HG03135 (cell line): ENCODE measurements around the gene MIGA2.

Experiments used
- ATAC-seq: cut with Tn5 transposase; IDR thresholded peaks from one replicate; pipeline ENCODE4 v1.9.1; 2021; ENCODE audit warnings: mild to moderate bottlenecking, moderate library complexity; ENCODE audit not compliant: unreplicated experiment

Gene MIGA2

DNA sequence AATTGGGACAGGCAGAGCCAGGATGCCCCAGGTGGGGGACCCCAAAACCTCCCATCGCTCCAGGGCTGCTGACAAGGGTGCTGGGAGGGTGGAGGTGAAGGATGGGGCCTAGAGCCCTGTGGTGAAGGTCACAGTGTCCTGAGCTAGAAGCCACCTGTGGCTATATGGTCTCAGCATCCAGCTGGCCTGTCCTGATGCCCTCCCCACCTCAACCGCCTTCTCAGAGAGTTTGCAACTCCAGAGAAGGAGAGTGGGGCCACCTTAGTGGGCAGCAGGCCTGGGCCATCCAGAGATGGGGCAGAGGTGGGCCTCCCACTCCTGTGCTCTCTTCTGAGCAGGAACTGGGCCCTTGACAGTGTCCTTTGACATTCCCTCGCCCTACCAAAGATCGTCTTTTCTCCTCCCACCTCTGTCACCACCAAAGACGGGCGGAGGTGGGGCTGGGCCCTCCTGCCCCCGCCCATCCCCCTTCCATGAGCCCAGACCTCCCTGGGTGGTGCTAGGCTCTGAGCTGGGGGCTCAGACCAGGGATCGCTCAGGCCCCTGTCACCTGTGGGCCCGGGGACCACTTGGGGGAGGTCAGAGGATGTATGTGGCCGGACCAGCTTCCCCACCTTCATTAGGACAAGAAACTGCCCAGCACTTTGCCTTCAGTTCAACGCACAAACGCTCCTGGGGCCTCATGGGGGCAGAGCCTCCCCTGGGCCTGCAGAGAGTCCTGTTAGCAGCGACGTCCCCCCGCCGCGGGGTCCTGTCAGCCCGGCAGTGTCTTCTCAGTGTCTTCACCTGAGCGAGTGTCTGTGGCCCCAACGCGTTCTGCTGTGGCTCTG, 34.5 kb downstream of the MIGA2 start:
- ATAC-seq, result no peak

DNA sequence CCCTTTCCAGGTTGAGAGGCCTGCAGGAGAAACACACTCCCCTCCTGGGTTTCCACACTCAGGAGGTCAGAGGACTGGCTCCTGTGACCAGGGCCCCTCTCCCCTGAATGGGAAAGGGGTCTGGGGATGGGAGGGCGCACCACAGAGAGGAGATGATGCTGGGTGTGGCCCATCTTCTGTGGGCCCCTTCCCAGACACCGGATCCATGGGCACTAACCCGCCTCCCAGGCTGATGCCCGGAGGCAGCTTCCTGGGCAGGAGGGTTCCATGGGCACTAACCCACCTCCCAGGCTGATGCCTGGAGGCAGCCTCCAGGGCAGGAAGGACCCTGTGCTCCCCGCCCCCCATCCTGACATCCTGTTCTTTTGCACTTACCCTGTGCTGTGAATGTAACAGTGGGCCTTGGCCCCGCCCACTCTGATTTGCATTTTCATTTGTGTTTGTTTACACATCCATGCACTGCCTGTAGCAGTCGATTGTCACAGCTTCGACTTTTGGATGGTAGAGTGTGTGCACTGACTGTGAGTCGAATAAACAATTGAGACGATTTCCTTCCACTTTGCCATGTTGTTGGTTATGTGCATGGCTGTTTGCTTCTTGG, 35.2 kb downstream of the MIGA2 start:
- no peak for ATAC-seq

DNA sequence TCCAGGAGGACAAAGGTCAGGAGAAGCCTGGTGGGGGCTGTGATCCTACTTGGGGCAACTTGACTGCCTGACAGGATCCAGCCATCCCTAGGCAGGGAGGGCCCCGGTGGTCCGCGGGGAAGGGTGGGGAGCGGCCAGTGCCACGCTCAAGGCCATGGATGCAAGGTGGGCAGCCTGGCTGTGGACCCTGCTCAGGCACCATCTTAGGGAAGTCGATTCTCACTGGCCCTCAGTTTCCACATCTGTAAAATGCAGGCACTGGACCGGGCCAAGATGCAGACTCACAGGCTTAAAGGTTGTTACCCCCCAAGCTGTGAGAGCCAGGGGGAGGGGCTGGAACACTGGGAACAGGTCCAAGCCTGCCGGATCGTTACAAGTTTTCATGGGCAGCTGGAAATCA, 35.7 kb downstream of the MIGA2 start:
- ATAC-seq, result no peak

DNA sequence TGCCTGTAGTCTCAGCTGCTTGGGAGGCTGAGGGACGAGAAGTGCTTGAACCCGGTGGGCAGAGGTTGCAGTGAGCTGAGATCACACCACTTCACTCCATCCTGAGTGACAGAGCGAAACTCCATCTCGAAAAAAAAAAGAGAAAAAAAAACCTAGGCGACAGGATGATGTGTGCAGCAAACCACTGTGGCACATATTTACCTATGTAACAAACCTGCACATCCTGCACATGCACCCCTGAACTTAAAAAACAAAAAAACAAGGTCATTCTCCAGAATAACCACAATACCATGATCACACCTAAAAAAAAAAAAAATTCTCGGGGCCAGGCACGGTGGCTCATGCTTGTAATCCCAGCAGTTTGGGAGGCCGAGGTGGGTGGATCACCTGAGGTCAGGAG, 37.0 kb downstream of the MIGA2 start:
- ATAC-seq, result no peak

DNA sequence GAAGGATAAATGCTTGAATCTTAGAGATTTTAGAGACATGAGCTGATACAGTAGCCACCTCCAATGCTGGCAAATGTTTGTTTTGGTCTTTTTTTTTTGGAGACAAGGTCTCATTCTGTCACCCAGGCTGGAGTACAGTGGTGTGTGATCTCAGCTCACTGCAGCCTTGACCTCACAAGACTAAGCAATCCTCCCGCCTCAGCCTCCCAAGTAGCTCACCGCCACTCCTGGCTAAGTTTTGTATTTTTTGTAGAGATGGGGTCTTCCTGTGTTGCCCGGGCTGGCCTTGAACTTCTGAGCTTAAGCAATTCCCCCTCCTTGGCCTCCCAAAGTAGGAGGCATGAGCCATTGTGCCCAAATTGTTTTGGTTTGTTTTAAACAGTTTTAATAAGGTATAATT, 37.7 kb downstream of the MIGA2 start:
- no peak for ATAC-seq

DNA sequence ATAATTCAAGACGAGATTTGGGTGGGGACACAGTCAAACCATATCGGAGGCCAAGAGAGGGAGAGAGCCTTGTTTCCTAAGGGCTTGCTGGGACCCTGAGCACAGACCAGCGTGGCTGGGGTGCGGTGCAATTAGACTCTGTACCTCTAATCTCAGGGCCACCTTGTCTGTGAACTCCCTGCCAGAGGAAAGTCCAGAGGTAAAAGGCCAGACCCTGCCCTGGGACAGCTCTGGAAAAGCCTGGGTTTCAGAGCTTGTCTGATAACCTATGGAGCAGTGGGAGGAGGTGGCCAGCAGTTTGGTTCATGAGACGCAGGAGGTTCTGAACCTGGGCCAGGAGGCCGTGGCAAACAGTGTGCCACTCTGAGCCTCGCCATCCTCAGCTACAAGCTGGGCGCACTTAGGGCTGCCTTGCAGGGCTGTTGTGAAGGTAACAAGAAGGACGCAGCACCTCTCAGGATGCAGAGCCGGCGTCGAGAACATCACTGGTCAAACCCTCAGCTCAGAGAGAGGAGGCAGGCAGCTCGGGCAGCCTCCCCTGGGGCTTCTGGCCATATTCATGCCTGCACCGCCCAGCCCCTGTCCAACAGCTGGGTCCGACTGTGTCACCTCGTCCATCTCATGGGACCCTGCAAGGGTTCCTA, 39.7 kb downstream of the MIGA2 start:
- ATAC-seq, result no peak

DNA sequence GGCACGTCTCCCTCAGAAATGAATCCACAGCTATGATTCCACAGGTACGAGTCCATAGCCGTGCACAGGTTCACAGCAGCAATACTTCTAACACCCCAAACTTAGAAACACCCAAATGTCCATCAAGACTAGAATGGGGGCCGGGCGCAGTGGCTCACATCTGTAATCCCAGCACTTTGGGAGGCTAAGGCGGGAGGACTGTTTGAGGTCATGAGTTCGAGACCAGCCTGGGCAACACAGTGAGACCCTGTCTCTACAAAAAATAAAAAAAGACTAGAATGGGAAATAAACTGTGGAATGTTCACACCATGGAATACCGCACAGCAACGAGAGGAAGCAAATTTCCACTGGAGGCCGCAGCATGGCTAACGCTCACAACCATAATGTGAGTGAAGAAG, 40.2 kb downstream of the MIGA2 start:
- ATAC-seq, result no peak

DNA sequence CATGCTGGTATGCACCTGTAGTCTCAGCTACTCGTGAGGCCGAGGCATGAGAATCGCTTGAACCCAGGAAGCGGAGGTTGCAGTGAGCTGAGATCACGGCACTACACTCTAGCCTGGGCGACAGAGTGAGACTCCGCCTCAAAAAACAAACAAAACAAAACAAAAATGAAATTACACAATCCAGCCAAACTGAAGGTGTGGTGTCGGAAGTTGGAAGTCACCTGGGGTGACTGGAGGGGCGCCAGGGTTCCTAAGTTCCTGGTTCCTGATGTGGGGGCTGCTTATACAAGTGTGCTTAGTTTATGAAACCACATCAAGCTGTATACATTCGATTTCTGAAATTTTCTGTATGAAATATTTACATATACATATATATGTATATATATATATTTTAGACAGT, 40.8 kb downstream of the MIGA2 start:
- no peak for ATAC-seq

DNA sequence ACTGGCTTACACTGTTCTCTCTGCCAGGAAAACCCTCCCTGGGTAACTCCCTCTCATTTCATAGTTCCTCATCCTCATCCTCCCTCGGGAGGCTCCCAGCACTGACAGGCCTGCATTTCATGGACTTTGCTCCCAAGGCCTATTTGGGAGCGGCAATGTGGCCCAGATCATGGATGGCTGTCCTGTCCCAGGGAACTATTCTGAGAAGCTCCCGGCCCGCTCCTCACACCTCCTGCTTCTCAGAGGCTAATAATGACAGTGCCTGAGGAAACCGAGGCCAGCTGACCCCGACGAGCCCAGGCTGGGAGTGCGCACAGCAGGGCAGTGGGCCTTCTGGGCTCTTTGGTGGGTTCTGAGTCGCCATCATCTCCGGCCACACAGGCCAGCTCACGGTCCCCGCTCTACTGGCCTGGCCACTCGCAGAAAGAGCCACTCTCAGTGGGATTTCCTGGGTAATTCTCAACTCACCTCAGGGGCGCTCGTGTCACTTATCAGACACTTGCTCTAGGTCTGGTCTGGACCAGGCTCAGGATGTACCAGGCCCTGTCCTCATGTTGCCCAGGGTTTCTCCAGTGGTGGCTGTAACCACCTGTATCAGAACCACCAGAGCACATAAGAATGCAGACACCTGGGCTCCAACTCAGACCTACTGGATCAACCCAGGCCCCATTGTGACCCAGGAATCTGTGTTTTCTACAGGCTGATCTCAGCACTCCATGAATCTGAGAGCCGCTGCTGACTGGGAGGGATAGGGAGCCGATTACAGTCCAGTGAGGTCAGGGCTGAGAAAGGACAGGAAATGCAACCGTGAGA, 42.5 kb downstream of the MIGA2 start:
- no peak for ATAC-seq

DNA sequence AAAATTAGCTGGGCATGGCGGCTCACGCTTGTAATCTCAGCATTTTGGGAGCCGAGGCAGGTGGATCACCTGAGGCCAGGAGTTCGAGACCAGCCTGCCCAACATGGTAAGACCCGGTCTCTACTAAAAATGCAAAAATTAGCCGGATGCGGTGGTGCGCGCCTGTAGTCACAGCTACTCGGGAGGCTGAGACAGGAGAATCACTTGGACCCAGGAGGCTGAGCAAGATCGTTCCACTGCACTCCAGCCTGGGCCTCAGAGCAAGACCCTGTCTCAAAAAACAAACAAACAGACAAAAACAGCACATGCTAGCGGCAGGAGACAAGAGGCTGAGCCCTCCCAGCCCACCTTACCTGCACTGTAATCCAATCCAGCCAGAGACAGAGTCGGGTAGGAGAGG, 43.4 kb downstream of the MIGA2 start:
- no peak for ATAC-seq

DNA sequence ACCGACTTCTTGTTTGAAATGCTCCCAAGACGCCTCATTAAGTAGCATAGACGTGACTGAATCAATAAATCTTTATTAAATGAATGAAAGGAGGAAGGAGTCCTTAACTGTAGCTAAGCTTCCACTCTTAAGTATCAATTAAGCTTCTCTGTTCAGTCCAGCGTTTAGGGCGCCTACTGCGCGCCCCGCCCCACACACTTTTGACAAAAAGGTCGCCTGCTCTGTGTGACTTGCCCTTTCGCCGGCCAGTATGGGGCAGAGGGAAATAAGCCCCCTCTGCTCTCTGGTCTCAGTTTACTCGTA, 43.8 kb downstream of the MIGA2 start:
- ATAC-seq, result peak; percentile 1

DNA sequence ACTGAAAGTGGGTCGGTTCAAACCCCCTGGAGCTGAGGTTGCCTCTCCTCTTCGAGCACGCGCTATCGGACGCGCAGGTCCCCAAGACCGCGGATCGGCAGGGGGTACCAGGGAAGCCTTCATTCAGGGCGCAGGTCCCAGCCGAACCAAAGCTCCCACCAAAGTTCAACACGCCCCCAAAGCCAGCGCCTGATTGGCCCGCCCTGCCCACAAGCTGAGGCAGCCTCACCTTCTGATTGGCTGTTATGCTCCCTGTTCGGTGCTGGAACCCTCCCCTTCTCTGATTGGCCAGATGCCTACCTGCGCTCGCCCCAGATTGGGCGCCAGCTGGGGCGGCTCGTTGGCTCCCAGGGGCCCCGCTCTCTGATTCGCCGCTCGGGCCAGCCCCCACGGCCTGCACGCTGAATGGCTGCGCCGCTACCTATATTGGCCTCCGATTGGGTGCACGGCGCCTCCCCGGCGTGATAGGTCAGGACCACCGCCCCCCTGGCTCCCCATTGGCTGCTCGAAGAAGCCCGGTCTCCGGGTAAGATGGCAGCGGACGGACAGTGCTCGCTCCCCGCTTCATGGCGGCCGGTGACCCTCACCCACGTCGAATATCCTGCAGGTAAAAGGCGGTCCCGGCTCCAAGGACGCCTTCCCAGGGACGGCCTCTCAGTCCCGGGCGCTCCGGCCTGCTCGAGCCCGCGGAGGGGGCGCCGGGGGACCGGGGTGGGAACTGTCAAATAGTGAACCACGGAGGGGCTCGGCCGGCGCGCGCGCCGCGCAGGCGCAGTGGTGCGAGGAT, 44.4 kb downstream of the MIGA2 start, which contains the start of gene DOLPP1:
TSS of gene DOLPP1 (plus strand) at position 511 of the 787 bp plus-strand sequence. CDS start at position 532, 21 bp downstream.
- peak; percentile 91 for ATAC-seq

DNA sequence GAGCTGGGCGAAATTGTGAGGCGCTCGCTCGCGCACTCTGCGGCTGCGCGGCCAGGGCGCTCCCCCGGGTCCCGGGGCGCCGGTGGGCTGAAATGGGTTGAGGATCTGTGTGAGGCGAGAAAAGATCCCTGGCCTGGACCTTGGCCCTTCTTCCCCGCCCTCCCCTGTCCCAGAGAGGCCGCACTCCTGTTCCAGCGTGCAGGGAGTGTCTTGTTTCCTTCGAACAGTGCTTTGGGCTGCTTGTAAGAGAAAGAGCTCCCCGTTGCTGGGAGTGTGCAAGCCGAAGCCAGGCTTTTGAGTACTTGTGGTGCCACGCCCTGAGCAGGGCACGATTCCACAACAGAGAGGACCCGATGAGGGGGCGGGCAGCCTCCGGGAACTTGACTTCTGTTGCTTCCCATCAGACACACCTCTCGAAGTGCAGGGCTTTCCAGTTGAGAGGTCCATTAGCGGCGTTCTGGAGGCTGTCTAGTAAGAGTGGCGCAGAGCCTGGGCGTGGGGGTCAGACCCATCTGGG, 45.0 kb downstream of the MIGA2 start:
- no peak for ATAC-seq

DNA sequence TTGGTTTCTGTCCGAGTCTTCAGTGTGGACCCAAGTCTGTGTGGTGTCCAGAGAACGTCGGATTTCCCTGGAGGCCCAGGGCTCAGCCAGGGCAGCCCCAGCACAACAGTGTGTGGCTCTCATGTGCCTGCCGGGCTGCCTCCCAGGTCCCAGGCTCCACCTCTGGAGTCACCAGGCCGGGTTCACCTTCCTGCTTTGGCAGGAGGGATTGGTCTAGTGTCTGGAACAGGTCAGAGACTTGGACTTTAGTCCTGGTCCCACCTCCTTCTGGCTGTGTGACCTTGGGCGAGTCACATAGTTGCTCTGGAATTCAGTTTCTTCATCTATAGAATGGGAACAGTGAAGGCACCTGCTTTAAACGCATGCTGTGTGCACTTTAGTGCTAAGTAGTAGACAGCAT, 47.7 kb downstream of the MIGA2 start:
- ATAC-seq, result no peak

DNA sequence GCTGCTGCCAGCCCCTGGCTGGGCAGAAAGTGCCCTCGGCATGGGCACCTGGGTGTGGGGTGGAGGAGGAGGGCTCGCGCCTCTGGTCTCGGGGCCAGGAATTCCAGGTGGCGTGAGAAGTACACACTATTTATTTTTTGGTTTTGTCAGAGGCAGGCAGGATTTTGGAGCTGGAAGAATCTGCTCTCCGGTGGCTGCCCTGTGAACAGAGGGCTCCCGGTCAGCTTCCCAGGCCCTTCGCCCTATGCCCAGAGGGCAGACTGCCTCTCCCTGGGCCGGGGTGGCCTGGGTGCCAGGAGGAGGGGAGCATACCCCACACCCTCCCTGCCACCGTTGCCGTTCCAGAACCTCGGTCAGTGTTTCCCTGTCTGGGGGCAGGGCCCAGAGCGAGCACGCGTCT, 52.8 kb downstream of the MIGA2 start:
- ATAC-seq, result no peak

DNA sequence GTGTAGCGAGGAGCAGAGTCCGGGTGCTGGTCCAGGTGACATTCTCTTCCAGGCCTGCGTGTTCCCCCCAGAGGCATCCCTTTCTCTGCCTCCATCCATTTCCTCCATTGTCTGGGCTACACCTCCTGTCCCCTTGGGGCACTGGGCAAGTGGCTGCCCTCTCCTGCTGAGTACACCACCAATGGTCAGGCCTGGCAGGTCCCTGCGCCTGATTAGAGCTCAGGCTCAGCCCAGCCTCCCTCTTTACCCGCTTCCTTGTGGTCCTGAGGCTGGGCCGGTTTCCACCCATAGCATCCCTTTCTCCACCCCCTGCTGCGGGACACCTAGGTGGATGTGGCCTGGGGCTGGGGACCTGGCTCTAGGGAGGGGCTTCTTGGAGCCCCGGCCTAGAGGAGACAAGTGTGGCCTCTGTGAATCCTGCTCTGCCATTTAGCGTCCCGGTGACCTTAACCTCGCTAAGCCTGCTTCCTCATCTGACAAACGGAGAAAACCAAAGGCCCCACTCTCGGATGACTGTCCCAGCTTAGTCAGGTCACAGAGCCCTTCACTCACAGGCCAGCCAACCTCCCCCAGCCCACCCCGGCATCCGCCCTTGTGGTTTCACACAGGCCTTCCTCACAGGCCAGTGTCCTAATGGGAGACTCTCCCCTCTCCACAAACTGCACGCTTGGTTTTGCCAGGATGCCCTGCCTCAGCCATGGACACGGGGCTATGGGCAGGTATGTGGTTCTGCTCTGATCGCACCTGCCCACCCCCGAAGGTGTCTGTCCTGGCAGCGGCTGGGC, 57.4 kb downstream of the MIGA2 start:
- ATAC-seq, result no peak

DNA sequence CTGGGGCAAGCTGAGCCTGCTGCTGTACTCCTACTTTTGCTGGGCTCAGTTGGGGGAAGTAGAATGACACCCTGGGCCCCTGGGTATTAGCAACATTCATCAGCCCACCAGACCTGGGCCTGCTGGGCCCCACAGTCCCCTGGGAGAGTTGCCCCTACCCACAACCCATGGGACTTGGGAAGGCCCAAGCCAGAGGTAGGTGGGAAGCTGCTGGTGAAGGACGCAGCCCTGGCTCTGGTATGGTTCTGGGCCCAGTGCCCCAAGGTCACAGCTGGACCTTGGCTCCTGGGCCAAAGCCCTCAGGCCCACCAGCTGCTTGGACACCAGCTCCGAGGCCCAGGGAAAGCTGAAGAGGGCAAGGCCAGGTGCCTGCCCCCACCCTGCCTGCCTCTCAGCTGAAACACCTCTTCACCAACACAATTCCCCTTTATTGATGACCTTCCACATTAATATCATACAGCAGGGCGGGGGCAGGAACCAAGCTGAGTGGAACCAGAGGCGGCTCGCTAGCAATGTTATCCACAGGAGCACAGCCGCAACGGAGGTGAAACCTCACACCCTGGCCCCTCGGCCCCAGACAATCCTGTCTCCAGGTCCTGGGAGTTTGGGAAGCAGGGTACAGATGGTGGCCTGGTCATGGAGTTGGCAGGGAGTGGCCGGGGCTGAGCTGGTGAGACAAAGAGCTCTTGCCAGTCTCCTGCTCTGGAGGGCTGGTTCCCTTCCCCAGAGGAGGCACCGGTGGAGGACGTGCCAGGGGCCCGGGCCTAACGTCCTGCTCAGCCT, 58.2 kb downstream of the MIGA2 start:
- no peak for ATAC-seq

DNA sequence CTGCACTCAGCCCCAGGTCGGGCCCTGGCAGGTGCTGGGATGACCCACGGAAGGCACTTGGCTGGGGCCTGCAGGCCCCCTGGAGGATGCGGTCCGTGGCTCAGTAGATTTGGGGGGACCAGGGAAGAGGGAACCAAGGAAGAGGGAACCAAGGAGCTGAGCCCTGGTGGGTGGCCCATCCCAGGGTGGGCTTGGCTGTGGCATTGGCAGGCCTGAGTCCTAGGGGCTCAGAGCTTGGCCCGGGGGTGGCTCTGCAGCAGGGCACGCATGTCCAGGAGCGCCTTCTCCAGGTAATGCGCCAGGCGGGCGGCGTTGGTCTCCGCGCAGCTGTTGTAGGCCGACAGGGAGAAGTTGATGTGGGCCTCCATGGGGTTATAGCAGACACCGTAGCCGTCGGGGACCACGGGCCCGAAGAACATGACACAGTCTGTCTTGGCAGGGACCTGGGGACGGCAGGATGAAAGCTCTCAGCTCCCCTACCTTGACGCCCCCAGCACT, 58.8 kb downstream of the MIGA2 start:
- no peak for ATAC-seq

DNA sequence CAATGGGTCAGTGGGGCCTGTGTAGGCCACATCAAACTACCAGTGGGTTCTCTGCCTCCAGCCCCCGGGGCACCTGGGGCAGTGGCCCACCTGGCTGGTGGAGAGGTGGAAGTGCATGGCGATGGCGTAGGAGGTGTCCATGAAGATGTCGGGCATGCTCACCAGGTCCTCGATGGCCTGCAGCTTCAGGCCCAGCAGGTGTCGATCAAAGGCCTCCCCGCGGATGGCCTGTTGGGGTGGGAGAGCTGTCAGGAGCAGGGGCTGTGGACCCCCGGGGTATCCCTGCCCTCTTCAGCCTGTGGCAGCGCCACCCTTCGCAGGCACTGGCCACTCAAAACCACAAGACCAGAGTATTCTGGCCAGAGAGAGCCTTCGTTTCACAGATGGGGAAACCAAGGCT, 59.5 kb downstream of the MIGA2 start:
- no peak for ATAC-seq
